Mesothelial cell of epicardium (in vitro differentiated cells): ENCODE data around the gene RIN3. TPM values are rescaled to one million over a fixed set of nuclear protein-coding genes. Genes with fewer than 3 reads are reported as not detected.

Source experiments
- DNase-seq, 2 experiments: peaks; one replicate each; pipeline ENCODE4 v3.0.0; 2021; ENCODE audit warnings: low spot score in 2 of 2; ENCODE audit not compliant: unreplicated experiment in 2 of 2
- H3K27ac Mint-ChIP-seq: 2 replicates; pipeline ENCODE4 v1.8.0; 2021; ENCODE audit warnings: mixed read lengths
- H3K27me3 Mint-ChIP-seq: 2 replicates; pipeline ENCODE4 v1.8.0; 2021; ENCODE audit warnings: low read depth, mixed read lengths
- H3K36me3 Mint-ChIP-seq: 2 replicates; pipeline ENCODE4 v1.8.0; 2021; ENCODE audit warnings: mixed read lengths
- H3K4me1 Mint-ChIP-seq: 2 replicates; pipeline ENCODE4 v1.8.0; 2021; ENCODE audit warnings: mixed read lengths
- H3K4me3 Mint-ChIP-seq: 2 replicates; pipeline ENCODE4 v1.8.0; 2021; ENCODE audit warnings: mild to moderate bottlenecking, moderate library complexity, mixed read lengths
- H3K9me3 Mint-ChIP-seq: 2 replicates; pipeline ENCODE4 v1.8.0; 2021; ENCODE audit warnings: mixed read lengths
- CTCF ChIP-seq: fragments of 200-600 bp; sonication (generic); IDR thresholded peaks from one replicate; pipeline ENCODE4 v1.5.0; 2021; ENCODE audit warnings: antibody characterized with exemption; ENCODE audit not compliant: unreplicated experiment
- total RNA-seq: library from RNA; stranded (reverse); gene quantifications from 3 replicates; pipeline ENCODE4 v1.2.1, GENCODE V29; 2021

RIN3 gene
- total RNA-seq, 1 donor from 2014 or later = 19.9 TPM

- TF ChIP-seq CTCF = peak; percentile 97
- peaks cover 2% of the 10 kb centered on the region for H3K36me3 Mint-ChIP-seq
- peak; percentile 68 to 96 for DNase-seq
- H3K4me1 Mint-ChIP-seq = no peaks in the 10 kb centered on the region
- peaks cover 11% of the 10 kb centered on the region for H3K27me3 Mint-ChIP-seq
- no peaks in the 10 kb centered on the region for H3K9me3 Mint-ChIP-seq
- H3K4me3 Mint-ChIP-seq = peak overlapping the region; percentile 57
- no peak overlapping the region for H3K27ac Mint-ChIP-seq
These were observed 173.4 kb downstream of the RIN3 start for GRCh38 chr14:92686900-92687427.

- Mint-ChIP-seq H3K4me3 (peak overlapping the region; percentile 39), H3K4me1 (no peaks in the 10 kb centered on the region), H3K9me3 (no peaks in the 10 kb centered on the region), H3K27ac (no peak overlapping the region), H3K36me3 (peaks cover 2% of the 10 kb centered on the region), H3K27me3 (peaks cover 11% of the 10 kb centered on the region)
- no peak for TF ChIP-seq CTCF
- peak in 1 of 2 experiments; percentile 51 for DNase-seq
These were observed 174.3 kb downstream of the RIN3 start for GRCh38 chr14:92687681-92688433.

GRCh38 chr14:92688434-92689375 is 175.1 kb downstream of the RIN3 start:
- DNase-seq = no peak
- Mint-ChIP-seq H3K4me3 (peak overlapping the region; percentile 39), H3K36me3 (peaks cover 2% of the 10 kb centered on the region), H3K27me3 (peaks cover 11% of the 10 kb centered on the region), H3K4me1 (no peaks in the 10 kb centered on the region), H3K9me3 (no peaks in the 10 kb centered on the region), H3K27ac (no peak overlapping the region)
- no peak for TF ChIP-seq CTCF

- H3K27ac Mint-ChIP-seq = no peak overlapping the region
- no peak for DNase-seq
These were observed 176.8 kb downstream of the RIN3 start for GRCh38 chr14:92690171-92691011.

More at GRCh38 chr14:92690171-92691011, 176.8 kb downstream of the RIN3 start:
- Mint-ChIP-seq H3K9me3 (no peaks in the 10 kb centered on the region), H3K4me1 (no peaks in the 10 kb centered on the region), H3K4me3 (no peak overlapping the region), H3K27me3 (peaks cover 19% of the 10 kb centered on the region), H3K36me3 (peaks cover 2% of the 10 kb centered on the region)
- no peak for TF ChIP-seq CTCF
